GM19025 (cell line): ENCODE results near the gene PIP4K2B.
A peak's percentile ranks its signal among the peaks of the same experiment; 100 is the strongest.
"Not testable (repeated sequence)": the region's sequence is repeated elsewhere in the genome, so short reads cannot be mapped to it uniquely, and the experiment has no call there.

ENCODE experiments used
- ATAC-seq: cut with Tn5 transposase; IDR thresholded peaks from one replicate; pipeline ENCODE4 v1.9.1; 2021; ENCODE audit warnings: mild to moderate bottlenecking, low read depth, moderate library complexity; ENCODE audit not compliant: unreplicated experiment

The PIP4K2B gene

GRCh38 chr17:38731526-38732294, 67.6 kb downstream of the PIP4K2B start:
- no peak for ATAC-seq

- no peak for ATAC-seq
These were observed 68.6 kb downstream of the PIP4K2B start for GRCh38 chr17:38730526-38731379.

DNA sequence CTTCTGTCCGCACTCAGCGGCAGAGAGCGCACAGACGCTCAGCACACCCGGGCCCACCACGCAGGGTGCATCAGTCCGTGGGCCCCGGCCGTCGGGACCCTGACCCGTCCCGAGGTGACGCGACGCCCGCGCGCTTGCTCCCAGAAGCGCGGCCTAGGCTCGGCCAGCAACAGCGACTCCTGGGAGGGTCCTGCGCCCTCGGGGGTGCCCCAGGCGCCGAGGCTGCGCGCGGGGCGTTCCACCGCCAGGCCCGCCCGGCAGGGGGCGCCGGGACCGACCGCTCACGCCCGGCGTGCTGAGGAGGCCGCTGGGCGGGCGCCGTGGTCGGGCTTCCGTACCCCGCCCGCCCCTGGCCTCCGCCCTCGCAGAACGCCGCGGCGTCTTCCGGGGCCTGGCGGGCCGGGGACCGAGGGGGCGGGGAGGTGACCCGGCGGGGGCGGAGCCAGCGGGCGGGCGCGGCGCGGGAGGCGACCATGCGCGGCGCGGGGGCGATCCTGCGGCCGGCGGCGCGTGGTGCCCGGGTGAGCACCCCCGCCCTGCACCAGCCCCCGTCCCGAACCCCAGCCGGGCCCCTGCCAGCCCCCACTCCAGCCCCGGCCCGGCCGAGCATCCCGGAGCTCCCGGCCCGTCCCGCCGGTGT, 69.3 kb downstream of the PIP4K2B start, which contains the start of gene CISD3:
CISD3 (plus strand) TSS at position 456 of the 640 bp plus-strand sequence; CDS start at position 474, 18 bp downstream.
- peak; percentile 82 for ATAC-seq

- no peak for ATAC-seq
These were observed 69.9 kb downstream of the PIP4K2B start for GRCh38 chr17:38729368-38729885.

DNA sequence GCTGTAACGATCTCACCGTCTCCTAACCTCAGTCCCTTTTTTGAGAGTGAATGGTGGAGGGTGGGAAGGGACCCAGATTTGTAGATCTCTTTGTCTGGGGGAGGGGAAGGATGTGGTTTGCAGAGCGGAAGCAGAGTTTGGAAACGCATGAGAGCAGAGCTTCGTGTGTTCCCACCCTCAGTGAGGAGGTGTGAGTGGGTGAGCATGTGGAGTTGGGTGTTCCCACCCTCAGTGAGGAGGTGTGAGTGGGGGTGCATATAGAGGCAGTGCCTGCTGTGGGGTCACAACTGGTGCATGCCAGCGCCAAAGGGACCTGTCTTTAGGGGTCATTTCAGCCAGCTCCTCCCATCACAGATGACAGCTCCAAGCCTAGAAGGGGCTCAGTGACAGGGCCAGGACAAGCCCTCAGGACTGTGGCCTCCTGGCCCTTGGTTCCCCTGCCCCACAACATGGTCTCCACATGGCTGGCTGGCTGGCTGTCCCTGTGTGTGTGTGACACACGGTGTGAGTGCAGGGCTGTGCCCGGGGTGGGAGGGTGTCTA, 71.0 kb downstream of the PIP4K2B start:
- ATAC-seq: no peak

DNA sequence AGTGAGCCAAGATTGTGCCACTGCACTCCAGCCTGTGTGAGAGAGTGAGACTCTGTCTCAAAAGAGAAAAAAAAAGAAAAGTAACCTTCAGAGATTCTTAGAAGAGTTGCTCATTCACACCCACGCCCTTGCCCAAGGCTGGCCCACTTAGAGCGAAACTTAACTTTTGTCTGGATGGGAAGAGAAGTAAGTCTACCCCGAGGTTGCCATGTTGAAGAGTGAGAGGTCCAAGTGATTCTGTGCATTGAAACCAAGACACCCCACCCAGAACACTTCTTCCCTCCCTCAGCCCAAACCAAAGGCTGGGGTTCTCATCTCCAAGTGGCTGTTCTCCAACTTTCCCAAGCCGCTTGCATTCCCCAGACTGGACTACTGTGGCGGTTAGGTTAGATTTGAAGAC, 71.6 kb downstream of the PIP4K2B start:
- no peak for ATAC-seq

DNA sequence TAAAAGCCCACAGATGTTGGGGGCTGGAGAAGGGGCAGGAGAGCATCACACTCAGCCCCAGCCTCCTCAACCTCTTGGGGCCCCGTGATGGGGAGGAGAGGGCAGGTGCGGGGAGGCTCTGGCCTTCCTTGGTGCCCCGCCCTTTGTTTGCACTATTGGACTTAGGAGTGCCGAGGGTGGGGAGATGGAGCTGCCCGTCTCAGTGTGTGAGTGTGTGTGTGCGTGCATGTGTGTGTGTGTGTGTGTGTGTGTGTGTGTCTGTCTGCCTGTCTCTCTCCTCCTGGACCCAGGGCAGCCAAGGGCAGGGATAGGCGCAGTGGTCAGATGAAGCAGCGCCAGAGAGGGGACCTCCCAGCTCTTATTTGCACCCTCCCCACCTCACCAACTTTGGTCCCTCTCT, 73.2 kb downstream of the PIP4K2B start:
- ATAC-seq: not testable (repeated sequence)

DNA sequence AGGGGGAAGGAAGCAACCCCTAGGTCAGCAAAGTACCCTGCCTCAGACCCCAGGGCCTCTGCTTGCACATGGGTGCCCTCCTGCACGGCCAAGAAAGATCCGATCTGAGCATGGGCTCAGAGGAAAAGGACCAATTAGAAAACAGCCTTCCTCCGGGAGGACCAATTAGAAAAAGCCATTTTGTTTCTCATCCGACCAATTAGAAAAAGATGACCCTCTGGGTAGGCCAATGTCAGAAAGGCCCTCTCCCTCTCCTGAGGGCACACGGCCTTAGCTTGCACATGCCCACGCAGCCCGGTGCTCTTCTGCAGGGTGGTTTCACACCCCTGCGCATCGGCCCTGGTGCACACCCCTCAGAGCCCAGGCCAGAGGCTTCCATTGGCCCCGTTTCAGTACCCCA, 74.3 kb downstream of the PIP4K2B start:
- no peak for ATAC-seq

- no peak for ATAC-seq
These were observed 74.9 kb downstream of the PIP4K2B start for GRCh38 chr17:38724337-38724988.

DNA sequence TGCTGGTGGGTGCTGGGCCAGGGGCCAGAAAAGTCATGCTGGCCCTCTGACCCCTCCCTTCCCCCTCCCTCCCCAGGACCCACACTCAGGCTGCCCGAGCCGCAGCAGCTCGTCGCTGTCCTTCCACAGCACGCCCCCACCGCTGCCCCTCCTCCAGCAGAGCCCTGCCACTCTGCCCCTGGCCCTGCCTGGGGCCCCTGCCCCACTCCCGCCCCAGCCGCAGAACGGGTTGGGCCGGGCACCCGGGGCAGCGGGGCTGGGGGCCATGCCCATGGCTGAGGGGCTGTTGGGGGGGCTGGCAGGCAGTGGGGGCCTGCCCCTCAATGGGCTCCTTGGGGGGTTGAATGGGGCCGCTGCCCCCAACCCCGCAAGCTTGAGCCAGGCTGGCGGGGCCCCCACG, 77.6 kb downstream of the PIP4K2B start:
- ATAC-seq: no peak

- ATAC-seq: no peak
These were observed 78.4 kb downstream of the PIP4K2B start for GRCh38 chr17:38720941-38721340.

DNA sequence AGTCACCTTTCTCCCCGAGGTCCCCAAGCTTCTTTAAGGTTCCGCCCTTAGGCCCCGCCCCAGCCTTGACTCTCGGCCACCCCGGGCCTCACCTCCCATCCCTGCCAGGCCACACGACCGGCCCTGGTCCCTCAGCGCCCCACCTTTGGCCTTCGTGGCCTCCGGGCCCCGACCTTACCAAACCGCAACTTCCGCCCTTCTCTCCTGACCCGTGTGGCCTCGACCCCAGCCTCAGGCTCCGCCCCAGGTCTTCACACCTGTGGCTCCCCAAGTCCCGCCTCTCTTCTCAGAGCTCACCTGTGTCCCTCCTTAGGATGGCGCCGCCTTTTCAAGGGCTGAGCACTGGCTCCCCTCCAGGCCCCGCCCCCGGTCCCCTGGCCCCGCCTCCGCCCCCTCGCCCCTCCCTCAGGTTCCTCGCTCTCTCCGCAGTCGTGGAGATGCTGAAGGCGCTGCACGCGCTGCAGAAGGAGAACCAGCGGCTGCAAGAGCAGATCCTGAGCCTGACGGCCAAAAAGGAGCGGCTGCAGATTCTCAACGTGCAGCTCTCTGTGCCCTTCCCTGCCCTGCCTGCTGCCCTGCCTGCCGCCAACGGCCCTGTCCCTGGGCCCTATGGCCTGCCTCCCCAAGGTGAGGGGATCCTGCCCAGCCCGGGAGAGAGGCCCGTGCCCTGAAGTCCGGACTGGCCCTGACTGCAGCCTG, 79.3 kb downstream of the PIP4K2B start:
- no peak for ATAC-seq

GRCh38 chr17:38719289-38719942, 79.9 kb downstream of the PIP4K2B start:
- ATAC-seq: no peak

- ATAC-seq: no peak
These were observed 82.1 kb downstream of the PIP4K2B start for GRCh38 chr17:38717139-38717745.

DNA sequence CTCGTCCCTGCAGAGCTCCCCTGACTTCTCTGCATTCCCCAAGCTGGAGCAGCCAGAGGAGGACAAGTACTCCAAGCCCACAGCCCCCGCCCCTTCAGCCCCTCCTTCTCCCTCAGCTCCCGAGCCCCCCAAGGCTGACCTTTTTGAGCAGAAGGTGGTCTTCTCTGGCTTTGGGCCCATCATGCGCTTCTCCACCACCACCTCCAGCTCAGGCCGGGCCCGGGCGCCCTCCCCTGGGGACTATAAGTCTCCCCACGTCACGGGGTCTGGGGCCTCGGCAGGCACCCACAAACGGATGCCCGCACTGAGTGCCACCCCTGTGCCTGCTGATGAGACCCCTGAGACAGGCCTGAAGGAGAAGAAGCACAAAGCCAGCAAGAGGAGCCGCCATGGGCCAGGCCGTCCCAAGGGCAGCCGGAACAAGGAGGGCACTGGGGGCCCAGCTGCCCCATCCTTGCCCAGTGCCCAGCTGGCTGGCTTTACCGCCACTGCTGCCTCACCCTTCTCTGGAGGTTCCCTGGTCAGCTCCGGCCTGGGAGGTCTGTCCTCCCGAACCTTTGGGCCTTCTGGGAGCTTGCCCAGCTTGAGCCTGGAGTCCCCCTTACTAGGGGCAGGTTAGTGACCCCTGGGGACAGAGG, 82.9 kb downstream of the PIP4K2B start:
- no peak for ATAC-seq
